ENCODE results near the gene MN1.

GRCh38 chr22:27754888-27755480 lies 46.6 kb downstream of the MN1 start:
- no peak for TF ChIP-seq GATA2 (IDR thresholded peaks at IDR 0.05; ENCODE audit: low read depth, low read length)
- no peak for TF ChIP-seq GATA3 (IDR thresholded peaks at IDR 0.05; ENCODE audit: low read depth, low read length)
